ENCODE measurements around the gene MUC2.

MUC2 gene

DNA sequence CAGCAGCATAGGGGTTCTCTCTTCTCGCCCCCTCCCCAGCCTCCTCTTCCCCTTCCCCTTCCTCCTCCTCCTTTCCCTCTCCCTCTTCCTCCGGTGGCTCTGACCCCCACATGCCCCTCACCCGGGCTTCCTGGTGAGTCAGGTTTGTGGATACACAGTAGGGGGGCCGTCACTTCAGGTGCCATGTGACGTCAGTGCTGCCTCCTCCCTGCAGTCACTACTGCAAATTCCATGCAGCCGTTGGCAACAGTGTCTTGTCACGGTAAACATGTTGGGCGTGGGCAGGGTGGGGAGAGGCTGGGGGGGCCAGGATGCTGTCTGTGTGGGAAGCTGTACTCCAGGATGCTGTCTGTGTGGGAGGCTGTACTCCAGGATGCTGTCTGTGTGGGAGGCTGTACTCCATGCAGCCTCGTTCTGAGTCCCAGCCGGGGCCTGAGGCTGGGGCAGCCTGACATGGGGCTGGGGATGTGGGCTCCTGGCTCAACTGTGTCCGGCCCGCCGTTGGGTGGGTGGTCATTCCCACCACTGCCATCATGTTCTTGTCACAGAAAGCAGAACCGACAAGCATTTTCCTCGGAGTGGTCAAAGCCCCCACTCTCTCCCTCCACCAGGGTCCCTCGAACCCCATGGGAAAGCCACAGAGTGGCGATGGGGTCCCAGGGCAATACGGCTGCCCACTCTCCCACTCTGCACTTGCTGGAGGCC lies 2.4 kb upstream of the MUC2 start:
- DNase-seq (ENCODE audit: low spot score) = no peak

GRCh38 chr11:1072821-1073231 lies 1.8 kb upstream of the MUC2 start:
- DNase-seq (ENCODE audit: low spot score) = no peak

DNA sequence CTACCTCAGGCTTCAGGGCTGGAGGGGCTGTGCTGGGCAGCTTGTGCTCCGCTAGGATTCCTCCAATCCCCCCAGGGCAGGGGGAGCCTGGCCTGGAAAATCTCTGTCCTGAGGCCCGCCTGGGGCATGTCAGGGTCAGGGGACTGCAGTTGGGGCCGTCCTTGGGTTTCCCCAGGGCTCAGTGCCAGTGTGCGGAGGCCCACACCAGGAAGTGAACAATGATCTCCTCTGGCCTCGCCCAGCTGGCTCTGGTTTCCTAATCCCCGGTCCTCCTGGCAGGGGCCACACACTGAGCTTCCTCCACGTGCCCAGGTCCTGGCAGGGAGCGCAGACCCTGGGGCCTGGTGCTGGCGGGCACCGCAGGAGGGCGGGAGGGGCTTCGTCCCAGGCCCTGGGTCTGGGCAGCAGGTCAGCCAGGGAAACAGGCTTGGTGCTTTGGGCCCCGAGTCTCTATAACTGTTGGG lies 1.4 kb upstream of the MUC2 start:
- no peak for DNase-seq (ENCODE audit: low spot score)

- DNase-seq (ENCODE audit: low spot score) = no peak
Measured at GRCh38 chr11:1073851-1074243, 827 bp upstream of the MUC2 start.

GRCh38 chr11:1075341-1075911 lies 752 bp downstream of the MUC2 start:
- no peak for DNase-seq (ENCODE audit: low spot score)

- no peak for DNase-seq (ENCODE audit: low spot score)
Measured at GRCh38 chr11:1076061-1076665, 1.5 kb downstream of the MUC2 start.

- DNase-seq (ENCODE audit: low spot score) = no peak
Measured at GRCh38 chr11:1077033-1077416, 2.4 kb downstream of the MUC2 start.

GRCh38 chr11:1077417-1078119 lies 2.9 kb downstream of the MUC2 start:
- DNase-seq (ENCODE audit: low spot score) = no peak

- no peak for DNase-seq (ENCODE audit: low spot score)
Measured at GRCh38 chr11:1078191-1078601, 3.5 kb downstream of the MUC2 start.

DNA sequence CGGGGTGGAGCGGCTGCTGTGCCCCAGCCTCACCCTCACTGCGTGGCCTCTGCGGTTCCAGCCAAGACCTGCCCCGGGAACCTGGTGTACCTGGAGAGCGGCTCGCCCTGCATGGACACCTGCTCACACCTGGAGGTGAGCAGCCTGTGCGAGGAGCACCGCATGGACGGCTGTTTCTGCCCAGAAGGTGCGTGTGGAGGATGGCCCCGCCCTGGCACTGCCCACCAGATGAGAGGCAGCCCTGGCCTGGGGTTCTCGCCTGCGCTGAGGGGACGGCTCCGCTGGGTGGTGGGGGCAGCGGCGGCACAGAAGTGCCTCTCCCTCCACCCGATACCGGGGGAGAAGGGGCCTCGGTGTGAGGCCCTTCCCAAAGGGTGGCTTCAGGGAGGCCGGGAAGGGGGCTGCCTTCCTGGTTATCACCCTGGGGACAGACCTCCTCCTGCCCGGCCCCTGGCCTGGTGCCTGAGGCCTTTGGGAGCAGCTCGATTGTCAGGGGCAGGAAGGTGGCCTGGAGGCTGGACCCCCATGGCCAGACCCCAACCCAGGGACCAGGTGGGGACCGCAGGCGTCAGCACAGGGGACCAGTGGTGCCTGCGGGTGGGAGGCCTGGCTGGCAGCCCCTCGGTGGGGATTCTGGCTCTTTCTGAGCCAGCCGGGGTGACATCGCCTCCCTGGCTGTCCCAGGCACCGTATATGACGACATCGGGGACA lies 7.1 kb downstream of the MUC2 start:
- DNase-seq (ENCODE audit: low spot score) = no peak

DNA sequence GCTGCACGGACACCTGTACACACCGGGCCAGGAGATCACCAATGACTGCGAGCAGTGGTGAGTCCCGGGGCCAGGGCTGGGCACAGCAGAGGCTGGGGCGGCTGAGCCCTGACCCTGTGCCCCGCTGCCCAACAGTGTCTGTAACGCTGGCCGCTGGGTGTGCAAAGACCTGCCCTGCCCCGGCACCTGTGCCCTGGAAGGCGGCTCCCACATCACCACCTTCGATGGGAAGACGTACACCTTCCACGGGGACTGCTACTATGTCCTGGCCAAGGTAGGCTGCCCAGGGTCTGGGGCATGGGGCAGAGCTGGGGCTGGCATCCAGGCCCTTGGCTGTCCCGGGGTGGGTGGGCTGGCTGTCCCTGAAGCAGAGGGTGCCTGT lies 7.7 kb downstream of the MUC2 start:
- DNase-seq (ENCODE audit: low spot score) = no peak

- DNase-seq (ENCODE audit: low spot score) = no peak
Measured at GRCh38 chr11:1082728-1083620, 8.3 kb downstream of the MUC2 start.

DNA sequence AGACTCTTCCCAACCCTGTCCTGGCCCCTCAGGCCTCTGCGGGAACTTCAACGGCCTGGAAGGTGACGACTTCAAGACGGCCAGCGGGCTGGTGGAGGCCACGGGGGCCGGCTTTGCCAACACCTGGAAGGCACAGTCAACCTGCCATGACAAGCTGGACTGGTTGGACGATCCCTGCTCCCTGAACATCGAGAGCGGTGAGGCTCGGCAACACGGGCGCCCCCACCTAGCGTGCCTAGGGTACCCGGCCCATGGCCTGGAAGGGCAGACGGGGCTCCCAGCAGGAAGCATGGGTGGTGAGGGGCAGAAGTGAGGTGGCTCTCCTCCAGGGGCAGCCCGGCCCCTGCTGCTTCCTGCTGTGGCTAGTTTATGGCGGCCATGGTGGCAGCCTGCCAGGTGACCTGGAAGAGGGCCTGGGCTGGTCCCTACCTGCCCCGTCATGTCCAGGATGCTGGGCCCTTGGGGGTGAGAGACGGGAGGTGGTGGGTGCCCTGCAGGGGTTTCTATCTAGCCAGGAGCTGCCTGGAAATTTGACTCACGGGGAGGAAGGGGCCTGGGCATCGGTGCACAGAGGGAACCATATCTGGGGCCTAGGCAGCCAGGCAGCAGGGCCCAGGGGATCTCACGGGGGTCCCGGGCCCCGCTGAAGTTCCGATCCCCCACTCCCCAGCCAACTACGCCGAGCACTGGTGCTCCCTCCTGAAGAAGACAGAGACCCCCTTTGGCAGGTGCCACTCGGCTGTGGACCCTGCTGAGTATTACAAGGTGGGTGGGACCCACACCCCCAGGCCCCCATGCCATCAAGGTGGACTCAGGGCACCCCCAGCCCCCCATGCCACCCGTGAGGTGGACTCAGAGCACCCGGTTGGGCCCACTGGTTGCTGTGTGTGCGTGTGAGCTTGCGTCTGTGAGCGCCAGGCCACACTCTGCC lies 9.2 kb downstream of the MUC2 start:
- DNase-seq (ENCODE audit: low spot score) = no peak

DNA sequence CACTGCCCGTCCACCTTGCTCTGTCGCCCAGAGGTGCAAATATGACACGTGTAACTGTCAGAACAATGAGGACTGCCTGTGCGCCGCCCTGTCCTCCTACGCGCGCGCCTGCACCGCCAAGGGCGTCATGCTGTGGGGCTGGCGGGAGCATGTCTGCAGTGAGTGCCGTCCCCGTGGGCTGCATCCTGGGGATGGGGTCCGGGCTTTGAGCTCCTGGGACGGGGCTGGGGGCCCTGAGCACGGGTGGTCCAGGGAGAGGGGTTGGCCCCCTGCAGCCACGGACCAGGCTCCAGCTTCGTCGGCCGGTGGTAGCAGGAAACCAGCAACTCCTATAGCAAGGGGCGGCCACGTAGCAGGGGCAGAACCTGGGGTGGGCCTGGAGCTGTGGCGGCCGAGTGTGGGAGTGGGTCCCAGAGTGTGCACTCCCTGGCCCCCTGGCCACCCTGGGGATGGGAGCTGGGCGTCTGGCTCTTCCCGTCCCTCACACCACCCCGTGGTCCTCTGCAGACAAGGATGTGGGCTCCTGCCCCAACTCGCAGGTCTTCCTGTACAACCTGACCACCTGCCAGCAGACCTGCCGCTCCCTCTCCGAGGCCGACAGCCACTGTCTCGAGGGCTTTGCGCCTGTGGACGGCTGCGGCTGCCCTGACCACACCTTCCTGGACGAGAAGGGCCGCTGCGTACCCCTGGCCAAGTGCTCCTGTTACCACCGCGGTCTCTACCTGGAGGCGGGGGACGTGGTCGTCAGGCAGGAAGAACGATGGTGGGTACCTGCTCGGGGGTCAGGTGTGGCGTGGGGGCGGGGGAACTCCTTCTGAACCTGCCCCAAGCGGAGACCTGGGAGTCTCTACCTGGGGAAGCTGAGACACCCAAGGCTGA lies 10.1 kb downstream of the MUC2 start:
- DNase-seq (ENCODE audit: low spot score) = no peak

DNA sequence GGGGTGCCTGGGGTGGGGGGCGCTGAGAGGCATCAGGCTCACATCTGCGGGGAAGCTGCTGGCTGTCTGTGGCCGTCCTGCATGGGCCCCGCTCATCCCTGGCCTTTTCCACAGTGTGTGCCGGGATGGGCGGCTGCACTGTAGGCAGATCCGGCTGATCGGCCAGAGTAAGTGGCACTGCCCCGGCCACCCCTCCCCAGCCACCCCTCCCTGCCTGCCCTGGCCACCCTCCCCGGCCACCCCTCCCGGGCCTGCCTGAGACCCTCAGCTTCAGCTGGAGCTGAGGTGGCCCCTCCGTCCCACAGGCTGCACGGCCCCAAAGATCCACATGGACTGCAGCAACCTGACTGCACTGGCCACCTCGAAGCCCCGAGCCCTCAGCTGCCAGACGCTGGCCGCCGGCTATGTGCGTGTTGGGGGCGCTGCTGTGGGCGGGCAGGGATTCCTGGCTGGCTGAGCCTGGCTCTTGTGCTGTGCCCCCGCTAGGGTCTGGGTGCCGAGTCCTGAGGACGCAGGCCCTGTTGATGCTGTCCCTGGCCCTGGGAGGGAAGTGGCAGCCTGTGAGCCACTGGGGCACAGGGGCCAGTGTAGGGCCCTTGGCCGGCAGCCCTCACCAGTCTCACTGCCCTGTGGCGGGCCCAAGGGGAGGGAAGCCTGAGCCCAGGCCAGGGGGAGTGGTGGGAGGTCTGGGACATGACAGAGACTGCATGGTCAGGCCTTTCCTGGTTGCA lies 10.9 kb downstream of the MUC2 start:
- no peak for DNase-seq (ENCODE audit: low spot score)

GRCh38 chr11:1086171-1087102 lies 11.8 kb downstream of the MUC2 start:
- no peak for DNase-seq (ENCODE audit: low spot score)

- DNase-seq (ENCODE audit: low spot score) = no peak
Measured at GRCh38 chr11:1087279-1087960, 12.7 kb downstream of the MUC2 start.

All from ecto neural progenitor cell (in vitro differentiated cells).